H9 (cell line): Measurements from ENCODE around the gene FAM185A. TPM values are rescaled to one million over a fixed set of nuclear protein-coding genes. Genes with fewer than 3 reads are reported as not detected.

ENCODE experiments used
- DNase-seq: peaks from one replicate; pipeline ENCODE4 v3.0.0-alpha.2; 2017
- H2AFZ ChIP-seq: one replicate; pipeline ENCODE4 v1.6.1; 2013; ENCODE audit warnings: mild to moderate bottlenecking, low read length, control low read depth, moderate library complexity
- H2AK5ac ChIP-seq: 2 replicates; pipeline ENCODE4 v1.6.1; 2013; ENCODE audit warnings: low read length, control low read depth, mixed read lengths; ENCODE audit not compliant: insufficient read length
- H2BK120ac ChIP-seq: one replicate; pipeline ENCODE4 v1.6.1; 2013; ENCODE audit warnings: low read depth, mild to moderate bottlenecking, low read length, control low read depth, inconsistent platforms; ENCODE audit not compliant: poor library complexity, severe bottlenecking
- H2BK12ac ChIP-seq: 2 replicates; pipeline ENCODE4 v1.6.1; 2013; ENCODE audit warnings: low read length, control low read depth, mixed read lengths, low read depth; ENCODE audit not compliant: insufficient read length
- H2BK15ac ChIP-seq: 2 replicates; pipeline ENCODE4 v1.6.1; 2013; ENCODE audit warnings: low read depth, low read length, control low read depth
- H2BK20ac ChIP-seq: one replicate; pipeline ENCODE4 v1.6.1; 2013; ENCODE audit warnings: low read depth, mild to moderate bottlenecking, low read length, control low read depth, inconsistent platforms; ENCODE audit not compliant: poor library complexity, severe bottlenecking
- H2BK5ac ChIP-seq: 2 replicates; pipeline ENCODE4 v1.6.1; 2013; ENCODE audit warnings: low read length, control low read depth, mixed read lengths; ENCODE audit not compliant: insufficient read length
- H3K14ac ChIP-seq: 2 replicates; pipeline ENCODE4 v1.6.1; 2013; ENCODE audit warnings: low read length, control low read depth; ENCODE audit not compliant: insufficient read depth
- H3K18ac ChIP-seq: 2 replicates; pipeline ENCODE4 v1.6.1; 2013; ENCODE audit warnings: low read depth, mild to moderate bottlenecking, mixed read lengths, low read length, control low read depth; ENCODE audit not compliant: insufficient read length
- H3K23ac ChIP-seq: 2 replicates; pipeline ENCODE4 v1.6.1; 2013; ENCODE audit warnings: low read length, control low read depth, mixed read lengths, low read depth; ENCODE audit not compliant: insufficient read length
- H3K23me2 ChIP-seq: 2 replicates; pipeline ENCODE4 v1.6.1; 2013; ENCODE audit warnings: low read depth, mild to moderate bottlenecking, mixed read lengths, low read length, control low read depth; ENCODE audit not compliant: insufficient read length, poor library complexity, severe bottlenecking
- H3K27ac ChIP-seq: 2 replicates; pipeline ENCODE4 v1.5.1; 2013; ENCODE audit warnings: low read length, control low read depth, mixed read lengths, low read depth; ENCODE audit not compliant: insufficient read length
- H3K27me3 ChIP-seq: 2 replicates; pipeline ENCODE4 v1.6.1; 2013; ENCODE audit warnings: low read length, control low read depth, inconsistent platforms; ENCODE audit not compliant: insufficient read depth
- H3K4ac ChIP-seq: 2 replicates; pipeline ENCODE4 v1.6.1; 2013; ENCODE audit warnings: low read depth, mild to moderate bottlenecking, control low read depth, inconsistent platforms, low read length, moderate library complexity
- H3K4me1 ChIP-seq: 2 replicates; pipeline ENCODE4 v1.6.1; 2013; ENCODE audit warnings: low read length, control low read depth, inconsistent platforms; ENCODE audit not compliant: insufficient read depth
- H3K4me2 ChIP-seq: 2 replicates; pipeline ENCODE4 v1.6.1; 2013; ENCODE audit warnings: low read length, control low read depth, mixed read lengths; ENCODE audit not compliant: insufficient read length, insufficient read depth
- H3K56ac ChIP-seq: 2 replicates; pipeline ENCODE4 v1.6.1; 2013; ENCODE audit warnings: low read depth, mild to moderate bottlenecking, mixed read lengths, low read length, control low read depth; ENCODE audit not compliant: insufficient read length
- H3K79me1 ChIP-seq: 2 replicates; pipeline ENCODE4 v1.6.1; 2013; ENCODE audit warnings: low read depth, mild to moderate bottlenecking, moderate library complexity, low read length, control low read depth, inconsistent platforms; ENCODE audit not compliant: insufficient read depth, poor library complexity, severe bottlenecking
- H3K79me2 ChIP-seq: 2 replicates; pipeline ENCODE4 v1.6.1; 2013; ENCODE audit warnings: low read length, control low read depth, inconsistent platforms; ENCODE audit not compliant: insufficient read depth
- H3K9ac ChIP-seq: 2 replicates; pipeline ENCODE4 v1.6.1; 2013; ENCODE audit warnings: low read length, control low read depth, mixed read lengths; ENCODE audit not compliant: insufficient read length; ENCODE audit errors: extremely low read depth
- H3K9me3 ChIP-seq: one replicate; pipeline ENCODE4 v1.6.1; 2013; ENCODE audit warnings: low read depth, low read length, inconsistent platforms; ENCODE audit not compliant: control insufficient read depth
- H3T11ph ChIP-seq: one replicate; pipeline ENCODE4 v1.6.1; 2013; ENCODE audit warnings: mild to moderate bottlenecking, low read length, control low read depth, inconsistent platforms
- H4K20me1 ChIP-seq: one replicate; pipeline ENCODE4 v1.6.1; 2013; ENCODE audit not compliant: control insufficient read depth, insufficient read length, insufficient read depth
- H4K5ac ChIP-seq: 2 replicates; pipeline ENCODE4 v1.6.1; 2013; ENCODE audit warnings: low read depth, mild to moderate bottlenecking, mixed read lengths, low read length, control low read depth; ENCODE audit not compliant: insufficient read length
- H4K8ac ChIP-seq: replicated peaks from 2 replicates; pipeline ENCODE4 v1.6.1; 2013; ENCODE audit warnings: low read length, control low read depth, mixed read lengths, low read depth; ENCODE audit not compliant: insufficient read length
- H4K91ac ChIP-seq: 2 replicates; pipeline ENCODE4 v1.6.1; 2013; ENCODE audit warnings: low read depth, mild to moderate bottlenecking, moderate library complexity, mixed read lengths, low read length, control low read depth; ENCODE audit not compliant: insufficient read length
- H3K27ac Mint-ChIP-seq, 3 experiments: 2 replicates in 2 of 3; 3 replicates in 1 of 3; pipeline ENCODE4 v1.8.0; 2020 to 2021; ENCODE audit warnings: mixed read lengths in 3 of 3, mild to moderate bottlenecking in 1 of 3, moderate library complexity in 1 of 3
- H3K27me3 Mint-ChIP-seq: 2 replicates; pipeline ENCODE4 v1.8.0; 2021; ENCODE audit warnings: low read depth, mild to moderate bottlenecking, moderate library complexity, mixed read lengths
- H3K36me3 Mint-ChIP-seq, 3 experiments: 2 replicates in 2 of 3; 3 replicates in 1 of 3; pipeline ENCODE4 v1.8.0; 2020 to 2021; ENCODE audit warnings: low read depth in 3 of 3, mixed read lengths in 3 of 3; ENCODE audit not compliant: insufficient read depth in 1 of 3
- H3K4me1 Mint-ChIP-seq, 2 experiments: 2 replicates each; pipeline ENCODE4 v1.8.0; 2020; ENCODE audit warnings: mixed read lengths in 2 of 2
- H3K4me3 Mint-ChIP-seq, 2 experiments: 2 replicates in 1 of 2; 3 replicates in 1 of 2; pipeline ENCODE4 v1.8.0; 2020 to 2021; ENCODE audit warnings: mild to moderate bottlenecking in 2 of 2, mixed read lengths in 2 of 2, moderate library complexity in 1 of 2
- H3K9me3 Mint-ChIP-seq, 2 experiments: 2 replicates in 1 of 2; 3 replicates in 1 of 2; pipeline ENCODE4 v1.8.0; 2020; ENCODE audit warnings: mild to moderate bottlenecking in 2 of 2, mixed read lengths in 2 of 2, moderate library complexity in 1 of 2
- WGBS: extraction: QIAGEN DNeasy Blood & Tissue Kit; methylation state at CpG from one replicate; pipeline ENCODE4 v1.1.7; 2013; ENCODE audit warnings: missing lambda C conversion rate, low lambda C conversion rate, mixed read lengths; ENCODE audit not compliant: insufficient read length; ENCODE audit errors: extremely low coverage; 5-methylcytosine and 5-hydroxymethylcytosine counted together
- total RNA-seq: library from RNA; stranded (reverse); gene quantifications from 2 replicates; pipeline ENCODE4 v1.2.1, GENCODE V29; 2021
- TF ChIP-seq, protein P1 (sequence below): fragments of 200-600 bp; sonication (generic); conservative IDR thresholded peaks from 3 replicates; pipeline ENCODE4 v1.8.0; 2021; ENCODE audit warnings: antibody characterized with exemption, mild to moderate bottlenecking

FAM185A gene
- total RNA-seq, 1 experiment from 2014 or later, result 7.0 TPM

DNA sequence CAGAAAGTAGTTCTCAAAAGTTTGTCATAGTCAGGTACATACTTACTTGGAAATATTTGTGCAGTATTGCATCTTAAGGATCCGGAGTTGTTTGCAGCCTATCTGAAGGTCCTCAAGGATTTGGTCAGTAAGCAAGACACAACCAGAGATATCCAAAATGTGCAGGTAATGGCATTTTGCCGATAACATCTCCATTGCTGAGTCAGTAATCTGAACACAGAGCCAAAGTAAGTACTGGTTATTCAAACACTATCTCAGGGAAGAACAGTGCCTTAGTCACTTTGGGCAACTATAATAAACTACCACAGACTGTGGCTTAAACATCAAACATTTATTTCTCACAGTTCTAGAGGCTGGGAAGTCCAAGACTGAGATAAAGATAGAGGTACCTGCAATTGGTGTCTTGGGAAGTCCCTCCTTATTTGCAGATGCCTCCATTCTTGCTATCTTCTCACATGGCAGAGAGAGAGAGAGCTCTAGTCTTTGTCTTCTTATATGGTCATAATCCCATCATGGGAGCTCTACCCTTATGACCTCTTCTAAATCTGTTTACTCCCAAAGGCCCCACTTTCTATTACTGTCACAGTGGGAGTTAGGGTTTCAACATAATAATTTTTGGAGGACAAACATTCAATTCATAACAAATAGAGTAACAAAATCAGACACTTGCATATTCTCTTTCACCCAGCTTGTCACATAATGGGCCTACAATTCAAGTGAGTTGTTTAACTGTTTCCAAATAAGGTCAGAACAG is 73.4 kb downstream of the FAM185A start:
- H3K27me3 ChIP-seq, result no peaks in the 10 kb centered on the region

More for the DNA sequence above, 73.4 kb downstream of the FAM185A start:
- H3K79me1 ChIP-seq, result no peaks in the 10 kb centered on the region
- H2BK120ac ChIP-seq, result no peak overlapping the region
- H4K8ac ChIP-seq, result no peak overlapping the region
- H2BK20ac ChIP-seq, result no peak overlapping the region
- H3K18ac ChIP-seq, result no peak overlapping the region
- H3K56ac ChIP-seq, result no peak overlapping the region
- Mint-ChIP-seq H3K9me3 (no peaks in the 10 kb centered on the region), H3K27ac (no peak overlapping the region), H3K4me1 (no peaks in the 10 kb centered on the region), H3K27me3 (no peaks in the 10 kb centered on the region), H3K4me3 (no peak overlapping the region), H3K36me3 (peaks cover 0 to 2% (median 0%) of the 10 kb centered on the region in 3 experiments; a peak in 3 of 7 replicates)
- H3K14ac ChIP-seq, result no peak overlapping the region
- WGBS, result no CpG with 5 or more reads among the region's 2 CpGs
- no peak overlapping the region for H3K4ac ChIP-seq
- H3K23me2 ChIP-seq, result no peaks in the 10 kb centered on the region
- DNase-seq, result no peak
- H3T11ph ChIP-seq, result no peak overlapping the region
- no peaks in the 10 kb centered on the region for H3K79me2 ChIP-seq
- H3K4me1 ChIP-seq, result no peaks in the 10 kb centered on the region
- no peak overlapping the region for H3K9ac ChIP-seq
- no peaks in the 10 kb centered on the region for H4K20me1 ChIP-seq
- no peak overlapping the region for H4K5ac ChIP-seq
- no peak overlapping the region for H3K4me2 ChIP-seq
- no peak overlapping the region for H3K27ac ChIP-seq
- no peak overlapping the region for H4K91ac ChIP-seq
- no peak overlapping the region for H2BK12ac ChIP-seq
- no peak overlapping the region for H2AK5ac ChIP-seq
- no peak overlapping the region for H2BK5ac ChIP-seq
- H2BK15ac ChIP-seq, result no peak overlapping the region
- no peak overlapping the region for H2AFZ ChIP-seq
- TF ChIP-seq, protein P1, sequence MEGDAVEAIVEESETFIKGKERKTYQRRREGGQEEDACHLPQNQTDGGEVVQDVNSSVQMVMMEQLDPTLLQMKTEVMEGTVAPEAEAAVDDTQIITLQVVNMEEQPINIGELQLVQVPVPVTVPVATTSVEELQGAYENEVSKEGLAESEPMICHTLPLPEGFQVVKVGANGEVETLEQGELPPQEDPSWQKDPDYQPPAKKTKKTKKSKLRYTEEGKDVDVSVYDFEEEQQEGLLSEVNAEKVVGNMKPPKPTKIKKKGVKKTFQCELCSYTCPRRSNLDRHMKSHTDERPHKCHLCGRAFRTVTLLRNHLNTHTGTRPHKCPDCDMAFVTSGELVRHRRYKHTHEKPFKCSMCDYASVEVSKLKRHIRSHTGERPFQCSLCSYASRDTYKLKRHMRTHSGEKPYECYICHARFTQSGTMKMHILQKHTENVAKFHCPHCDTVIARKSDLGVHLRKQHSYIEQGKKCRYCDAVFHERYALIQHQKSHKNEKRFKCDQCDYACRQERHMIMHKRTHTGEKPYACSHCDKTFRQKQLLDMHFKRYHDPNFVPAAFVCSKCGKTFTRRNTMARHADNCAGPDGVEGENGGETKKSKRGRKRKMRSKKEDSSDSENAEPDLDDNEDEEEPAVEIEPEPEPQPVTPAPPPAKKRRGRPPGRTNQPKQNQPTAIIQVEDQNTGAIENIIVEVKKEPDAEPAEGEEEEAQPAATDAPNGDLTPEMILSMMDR, result no peak
- no peaks in the 10 kb centered on the region for H3K9me3 ChIP-seq
- H3K23ac ChIP-seq, result no peak overlapping the region
